Central memory CD4-positive, alpha-beta T cell (primary cell): ENCODE results near the gene GAST.

Experiments used
- DNase-seq: peaks from one replicate; pipeline ENCODE4 v3.0.0; 2022

Gene GAST

GRCh38 chr17:41750862-41751261 is 38.7 kb downstream of the GAST start:
- no peak for DNase-seq

DNA sequence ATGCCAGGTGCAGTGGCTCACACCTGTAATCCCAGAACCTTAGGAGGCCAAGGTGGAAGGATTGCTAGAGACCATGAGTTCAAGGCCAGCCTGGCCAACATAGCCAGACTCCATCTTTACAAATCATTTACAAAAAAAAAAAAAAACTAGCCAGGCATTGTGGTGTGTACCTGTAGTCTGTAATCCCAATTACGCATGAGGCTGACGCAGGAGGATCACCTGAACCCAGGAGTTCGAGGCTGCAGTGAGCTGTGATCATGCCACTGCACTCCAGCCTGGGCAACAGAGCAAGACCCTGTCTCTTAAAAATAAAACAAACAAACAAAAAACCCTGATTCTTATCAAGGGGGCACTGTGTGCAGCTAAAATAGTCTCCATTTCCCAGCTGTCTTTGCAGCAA is 39.2 kb downstream of the GAST start:
- no peak for DNase-seq

DNA sequence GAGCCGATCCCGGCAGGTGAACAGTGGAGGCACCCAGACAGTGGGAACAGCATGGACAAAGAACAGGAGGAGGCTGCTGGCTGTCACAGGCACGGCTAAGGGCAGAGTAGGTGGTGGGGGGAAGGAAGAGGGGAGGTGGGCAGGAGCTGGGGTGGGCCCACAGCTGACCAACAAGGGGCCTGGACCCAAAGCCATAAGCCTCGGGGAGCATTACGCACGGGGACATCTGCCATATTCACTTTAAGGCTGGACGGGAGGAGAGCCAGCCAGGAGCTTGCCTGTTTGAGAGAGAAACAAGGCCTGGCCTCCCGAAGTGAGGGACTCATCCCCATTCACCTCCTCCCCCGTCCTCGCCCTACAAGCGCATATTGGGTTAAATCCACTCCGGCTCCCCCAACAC is 41.9 kb downstream of the GAST start:
- DNase-seq: no peak

DNA sequence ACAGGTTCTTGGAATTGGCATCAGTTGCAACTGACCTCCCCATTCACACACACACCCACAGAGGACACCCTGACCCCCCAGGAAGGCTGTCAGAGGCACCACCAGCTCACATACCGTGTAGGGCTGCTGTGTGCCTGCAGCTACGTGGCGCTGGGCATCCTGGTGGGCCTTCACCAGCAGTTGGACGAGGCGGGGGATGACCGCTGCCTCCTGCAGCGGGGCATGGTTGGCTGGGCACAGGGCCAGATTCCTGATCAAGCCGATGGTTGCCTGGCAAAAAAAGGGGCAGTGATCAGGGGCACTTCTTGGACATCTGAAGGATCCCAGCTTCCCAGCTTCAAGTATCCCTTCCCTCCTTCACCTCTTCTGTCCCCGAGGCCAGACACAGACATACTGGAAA is 46.5 kb downstream of the GAST start:
- no peak for DNase-seq

- DNase-seq: no peak
Observed at GRCh38 chr17:41760878-41761277, 48.7 kb downstream of the GAST start.

DNA sequence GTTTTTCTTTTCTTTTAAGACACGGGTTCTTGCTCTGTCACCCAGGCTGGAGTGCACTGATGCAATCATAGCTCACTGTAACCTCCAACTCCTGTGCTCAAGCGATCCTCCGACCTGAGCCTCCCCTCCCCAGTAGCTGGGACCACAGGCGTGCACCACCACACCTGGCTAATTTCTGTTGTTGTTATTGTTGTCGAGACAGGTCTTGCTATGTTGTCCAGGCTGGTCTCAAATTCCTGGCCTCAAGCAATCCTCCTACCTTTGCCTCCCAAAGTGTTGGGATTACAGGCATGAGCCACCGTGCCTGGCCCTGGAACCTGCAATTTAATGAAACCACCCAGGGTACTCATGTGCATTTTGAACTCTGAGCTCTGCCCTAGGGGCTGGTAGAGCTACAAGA is 50.3 kb downstream of the GAST start:
- no peak for DNase-seq

GRCh38 chr17:41762841-41763240 is 50.7 kb downstream of the GAST start:
- no peak for DNase-seq

- no peak for DNase-seq
Observed at GRCh38 chr17:41763327-41763726, 51.2 kb downstream of the GAST start.
